K562 (cell line): Measurements from ENCODE around the gene DLX2. TPM values are rescaled to one million over a fixed set of nuclear protein-coding genes. Genes with fewer than 3 reads are reported as not detected.
A peak's percentile ranks its signal among the peaks of the same experiment; 100 is the strongest.

Source experiments
- ARID2 ChIP-seq: fragments of 450-650 bp; IDR thresholded peaks from 2 replicates; pipeline ENCODE4 v1.6.1; 2017; ENCODE audit warnings: antibody characterized with exemption, mild to moderate bottlenecking
- CBX5 ChIP-seq: IDR thresholded peaks from 2 replicates; pipeline ENCODE4 v1.6.1; 2014; ENCODE audit warnings: low read depth, borderline replicate concordance
- CHAMP1 ChIP-seq: fragments of 450-650 bp; IDR thresholded peaks from 2 replicates; pipeline ENCODE4 v1.6.1; 2016; ENCODE audit warnings: mild to moderate bottlenecking
- CHD2 ChIP-seq: IDR thresholded peaks from 2 replicates; pipeline ENCODE4 v1.6.1; 2011; ENCODE audit warnings: low read depth, low read length
- CTCFL ChIP-seq: IDR thresholded peaks from 2 replicates; pipeline ENCODE4 v1.6.1; 2011; ENCODE audit warnings: borderline replicate concordance, low read depth, mild to moderate bottlenecking, moderate library complexity, low read length; ENCODE audit not compliant: insufficient read depth, poor library complexity, severe bottlenecking
- E2F6 ChIP-seq, 2 experiments: IDR thresholded peaks; 2 replicates each; pipeline ENCODE4 v1.6.1; 2011; ENCODE audit warnings: borderline replicate concordance in 1 of 2, control low read depth in 1 of 2, low read depth in 1 of 2, low read length in 1 of 2, mild to moderate bottlenecking in 1 of 2, mixed read lengths in 1 of 2, moderate library complexity in 1 of 2; ENCODE audit not compliant: insufficient read depth in 1 of 2, insufficient read length in 1 of 2, poor library complexity in 1 of 2, severe bottlenecking in 1 of 2; ENCODE audit errors: extremely low read depth in 1 of 2
- GATAD2B ChIP-seq: fragments of 450-650 bp; IDR thresholded peaks from 2 replicates; pipeline ENCODE4 v1.6.1; 2017; ENCODE audit warnings: mild to moderate bottlenecking, borderline replicate concordance
- KAT2B ChIP-seq: IDR thresholded peaks from one replicate; pipeline ENCODE4 v1.6.1; 2012; ENCODE audit warnings: low read depth, mild to moderate bottlenecking, control low read depth, inconsistent platforms, low read length, moderate library complexity
- KLF13 ChIP-seq: fragments of 450-650 bp; IDR thresholded peaks from 2 replicates; pipeline ENCODE4 v1.6.1; 2016; ENCODE audit warnings: missing genetic modification characterization, low read depth, mild to moderate bottlenecking, missing compliant biosample characterization, moderate library complexity, borderline replicate concordance
- KLF16 ChIP-seq: IDR thresholded peaks from 2 replicates; pipeline ENCODE4 v1.6.1; 2016; ENCODE audit warnings: antibody characterized with exemption
- LCOR ChIP-seq: sonication (generic); formaldehyde crosslinking; IDR thresholded peaks from 2 replicates; pipeline ENCODE4 v1.8.0; 2022; ENCODE audit warnings: mild to moderate bottlenecking, missing genetic modification reagents
- RCOR1 ChIP-seq, 2 experiments: IDR thresholded peaks; 2 replicates each; pipeline ENCODE4 v1.6.1; 2012; ENCODE audit warnings: low read depth in 2 of 2, low read length in 2 of 2, borderline replicate concordance in 1 of 2, improper control_type of control experiment in 1 of 2
- TARDBP ChIP-seq: fragments of 450-650 bp; IDR thresholded peaks from 2 replicates; pipeline ENCODE4 v1.6.1; 2016
- TEAD4 ChIP-seq, 2 experiments: sonication (generic) in 1 of 2; formaldehyde crosslinking in 1 of 2; IDR thresholded peaks; 2 replicates each; pipeline versions ENCODE4 v1.6.1 to v1.8.0; 2012 to 2022; ENCODE audit warnings: borderline replicate concordance in 1 of 2, inconsistent platforms in 1 of 2, low read length in 1 of 2, mild to moderate bottlenecking in 1 of 2, missing genetic modification reagents in 1 of 2
- XRCC5 ChIP-seq: fragments of 200-400 bp; formaldehyde crosslinking; IDR thresholded peaks from 2 replicates; pipeline ENCODE4 v1.6.1; 2017; ENCODE audit warnings: low read depth, mild to moderate bottlenecking, low read length
- ZC3H8 ChIP-seq: fragments of 450-650 bp; IDR thresholded peaks from 2 replicates; pipeline ENCODE4 v1.6.1; 2017
- ZNF436 ChIP-seq: fragments of 250-450, 450-650 bp; sonication (Bioruptor Pico); formaldehyde crosslinking; IDR thresholded peaks from 2 replicates; pipeline ENCODE4 v1.7.0; 2020; ENCODE audit warnings: mild to moderate bottlenecking
- ZNF512 ChIP-seq: IDR thresholded peaks from 2 replicates; pipeline ENCODE4 v1.6.1; 2016; ENCODE audit warnings: missing genetic modification characterization, missing compliant biosample characterization
- ZNF785 ChIP-seq: fragments of 250-450 bp; sonication (Bioruptor Pico); IDR thresholded peaks from 2 replicates; pipeline ENCODE4 v1.4.0; 2020; ENCODE audit warnings: mild to moderate bottlenecking
- polyA plus RNA-seq, 8 experiments: library from polyadenylated mRNA; depleted of rRNA in 4 of 8; stranded (reverse) in 5 of 8; unstranded in 3 of 8; fragments of >200 nt; fragmentation: Nextera tagmentation in 2 of 8; fragmentation: Illumina TruSeq in 1 of 8; extraction: Ambion mirVana in 2 of 8; extraction: Trizol in 1 of 8; gene quantifications; 2 replicates each; pipeline versions ENCODE4 v1.2.1 to v1.2.3, GENCODE V29; 2011 to 2014; ENCODE audit warnings: inconsistent platforms in 1 of 8, missing spikeins in 1 of 8
- total RNA-seq, 7 experiments: library from RNA; depleted of rRNA in 6 of 7; stranded (reverse); fragments of >200 nt in 6 of 7; fragmentation: Illumina TruSeq in 2 of 7; extraction: Trizol in 2 of 7; gene quantifications; 2 replicates each; pipeline versions ENCODE4 v1.2.1 to v1.2.3, GENCODE V29; 2011 to 2021; ENCODE audit warnings: low replicate concordance in 1 of 7

DLX2 gene
- total and polyA plus RNA-seq, 9 of the 15 experiments (the other 6 are each of a cell fraction or from before 2014, with no cell fraction given), result 0.14 to 4.3 (median 0.86) TPM

GRCh38 chr2:172103471-172104272, 972 bp upstream of the DLX2 start (continued):
- TF ChIP-seq KLF16 (peak; percentile 48; the same call in 1 of the 2 replicates), CHD2 (0 out of 2 replicates have a peak, but pooled peaks have one; percentile 30), KLF13 (tag) (peak; percentile 82; the same call in 1 of the 2 replicates), RCOR1 (IDR thresholded peaks at IDR 0.05; ENCODE audit: borderline replicate concordance in 1 of 2, low read depth in 2 of 2, low read length in 2 of 2) (peak in 1 of 2 experiments; percentile 57; a peak in 1 of 4 replicates), ZNF785 (CRISPR knock-in tag) (no peak), TARDBP (no peak), TEAD4 (IDR thresholded peaks at IDR 0.05; ENCODE audit: low read length) (peak; percentile 41; the same call in 1 of the 2 replicates), TEAD4 (CRISPR knock-in tag; IDR thresholded peaks at IDR 0.05; ENCODE audit: borderline replicate concordance) (no peak), CHAMP1 (peak; percentile 51; the same call in 1 of the 2 replicates), GATAD2B (peak; percentile 61; the same call in 1 of the 2 replicates), KAT2B (no peak), E2F6 (IDR thresholded peaks at IDR 0.05; ENCODE audit: borderline replicate concordance in 1 of 2, extremely low read depth in 1 of 2, insufficient read depth in 1 of 2, insufficient read length in 1 of 2, low read depth in 1 of 2, low read length in 1 of 2, poor library complexity in 1 of 2, severe bottlenecking in 1 of 2) (peak in 1 of 2 experiments; percentile 16), ZNF436 (CRISPR knock-in tag) (no peak), ZC3H8 (0 out of 2 replicates have a peak, but pooled peaks have one; percentile 24), ARID2 (peak; percentile 99), CTCFL (peak; percentile 23), LCOR (peak; percentile 83), CBX5 (no peak), ZNF512 (tag) (peak; percentile 77; the same call in 1 of the 2 replicates), XRCC5 (peak; percentile 96)
